ENCODE results near the gene ABCC9.

The ABCC9 gene

DNA sequence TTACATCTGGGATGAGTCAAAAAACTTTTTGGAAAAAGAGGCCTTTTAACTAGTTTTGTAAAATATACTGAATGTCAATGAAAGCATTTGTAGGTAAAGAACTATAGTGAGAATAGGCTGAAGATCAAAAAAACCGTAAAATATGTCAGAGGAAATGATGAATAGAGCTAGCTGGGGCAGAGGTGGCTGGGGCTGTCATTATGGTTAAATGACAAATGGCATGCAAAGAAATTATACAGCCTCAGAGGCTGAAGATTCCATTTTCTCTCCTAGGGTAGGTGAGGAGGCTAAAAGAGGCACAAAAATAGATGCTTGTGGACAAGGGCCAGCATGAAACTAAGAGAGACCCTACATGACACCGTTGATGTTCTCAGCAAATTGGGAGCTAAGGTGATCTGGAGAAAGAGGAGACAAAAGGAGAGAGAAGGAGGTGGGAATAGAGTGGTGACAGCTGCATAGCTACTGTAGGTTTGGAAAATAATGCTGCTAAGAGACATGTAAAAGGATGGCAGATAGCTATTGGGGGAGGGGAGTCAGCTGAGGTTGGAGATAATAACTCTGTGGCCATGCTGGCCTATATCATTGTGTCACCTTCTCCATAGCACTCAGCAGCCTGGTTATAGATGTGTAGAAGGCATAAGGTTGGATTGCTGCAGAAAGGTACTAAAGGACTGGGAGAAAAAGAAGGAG, 63.8 kb downstream of the ABCC9 start:
- no peak for DNase-seq (ENCODE audit: low spot score)

DNA sequence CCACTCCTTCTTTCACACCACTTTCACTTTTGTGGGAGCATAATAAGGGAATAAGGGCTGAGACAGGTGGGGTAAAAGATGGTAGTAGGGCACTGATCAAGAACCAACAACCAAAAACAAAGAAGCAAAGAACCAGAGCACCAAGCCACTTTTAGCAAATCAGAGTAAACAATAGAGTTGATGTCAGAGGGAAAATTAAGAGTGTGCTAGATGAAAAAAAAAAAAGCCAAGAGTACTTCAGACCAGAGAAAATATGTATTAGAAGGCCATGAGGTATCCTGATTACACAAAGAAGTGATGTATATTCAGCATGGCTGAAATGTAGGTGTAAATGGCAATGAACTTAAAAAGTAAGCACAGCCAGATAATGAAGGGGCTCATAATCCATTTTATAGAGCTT, 75.4 kb downstream of the ABCC9 start:
- DNase-seq (ENCODE audit: low spot score), result no peak

DNA sequence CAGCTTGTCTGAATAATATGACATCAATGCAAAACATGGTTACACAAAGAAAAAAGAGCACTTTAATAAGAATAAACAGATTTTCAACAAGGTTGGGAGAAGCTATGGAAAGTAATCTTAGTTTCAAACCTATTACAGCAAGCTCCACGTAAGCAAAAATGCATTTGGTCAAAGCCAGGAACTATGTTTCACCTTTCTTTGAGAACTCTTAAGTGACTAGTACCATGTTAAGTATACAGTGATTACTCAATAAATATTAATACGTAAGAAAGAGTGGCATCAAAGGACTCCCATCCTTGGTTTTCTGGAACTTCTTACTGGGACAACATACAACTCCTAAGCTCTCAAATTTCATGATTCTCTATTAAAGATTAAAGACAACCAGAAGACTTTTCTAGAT, 80.7 kb downstream of the ABCC9 start:
- no peak for DNase-seq (ENCODE audit: low spot score)

DNA sequence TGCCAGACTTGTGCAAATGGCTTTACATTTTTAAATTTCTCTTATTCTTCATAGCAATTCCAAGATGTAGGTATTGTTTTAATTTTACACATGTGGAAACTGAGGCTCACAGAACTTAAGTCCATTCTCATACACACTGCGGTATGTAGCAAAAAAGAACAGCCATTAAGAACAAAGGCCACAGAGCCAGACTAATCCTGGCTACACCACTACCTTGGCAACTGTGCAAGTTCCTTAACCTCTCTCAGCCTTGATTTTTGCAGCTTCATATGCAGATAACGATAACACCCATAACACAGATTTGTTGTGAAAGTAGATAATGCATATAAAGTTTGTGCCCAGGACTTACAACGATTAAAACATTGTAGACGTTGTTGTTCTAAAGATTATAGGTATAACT, 81.1 kb downstream of the ABCC9 start:
- no peak for DNase-seq (ENCODE audit: low spot score)

DNA sequence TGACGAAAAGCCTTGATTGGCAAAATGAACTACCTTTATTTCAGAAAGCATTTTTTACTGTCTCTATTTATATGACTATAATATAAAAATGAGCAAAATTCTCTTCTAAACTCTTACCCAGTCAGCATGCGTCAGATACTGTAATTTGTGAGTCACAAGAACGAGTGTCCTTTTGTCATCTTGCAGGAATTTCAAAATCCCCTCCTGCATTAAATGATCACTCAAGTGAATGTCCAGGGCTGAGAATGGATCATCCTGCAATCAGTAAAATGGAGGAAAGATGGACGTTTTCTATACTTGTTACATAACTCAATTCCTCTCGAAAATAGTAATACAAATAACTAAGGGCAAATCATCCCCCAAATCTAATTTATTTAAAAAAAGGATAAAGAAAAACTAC, 89.0 kb downstream of the ABCC9 start:
- DNase-seq (ENCODE audit: low spot score), result no peak

DNA sequence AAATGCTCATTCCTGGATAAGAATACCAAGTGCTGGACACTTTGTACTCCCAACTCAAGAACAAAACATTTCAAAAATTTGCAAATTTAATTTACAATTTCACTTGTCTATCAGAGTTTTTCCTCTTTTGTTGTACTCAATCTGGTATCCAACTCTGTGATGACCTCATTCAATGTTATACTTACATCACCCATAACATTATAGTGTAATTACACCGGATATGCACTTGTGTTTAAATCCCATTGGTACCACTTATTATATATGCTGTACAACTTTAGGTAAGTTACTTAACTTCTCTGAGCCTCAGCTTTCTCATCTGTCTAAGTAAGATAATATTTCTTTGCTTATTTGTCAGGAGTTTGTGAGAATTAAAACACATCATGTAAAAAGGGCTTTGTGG, 90.1 kb downstream of the ABCC9 start:
- no peak for DNase-seq (ENCODE audit: low spot score)

DNA sequence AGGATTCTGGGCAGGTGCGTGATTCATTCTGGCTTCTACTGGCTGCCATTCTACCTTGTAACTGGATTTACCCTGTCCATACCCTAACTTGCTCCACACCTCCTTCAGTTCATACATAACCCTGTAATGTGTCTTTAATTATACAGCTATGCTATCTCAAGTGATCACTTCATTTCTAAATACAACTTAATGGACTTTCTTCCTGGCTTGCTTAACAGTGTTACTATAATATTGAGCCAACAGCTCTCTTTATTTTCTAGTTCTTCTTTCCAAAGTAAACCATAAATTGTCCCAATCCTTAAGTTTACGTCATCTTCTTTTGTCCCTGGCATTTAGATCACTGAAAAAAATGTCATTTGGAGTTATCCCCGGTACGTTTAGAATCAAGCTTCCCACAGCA, 90.8 kb downstream of the ABCC9 start:
- DNase-seq (ENCODE audit: low spot score), result no peak

DNA sequence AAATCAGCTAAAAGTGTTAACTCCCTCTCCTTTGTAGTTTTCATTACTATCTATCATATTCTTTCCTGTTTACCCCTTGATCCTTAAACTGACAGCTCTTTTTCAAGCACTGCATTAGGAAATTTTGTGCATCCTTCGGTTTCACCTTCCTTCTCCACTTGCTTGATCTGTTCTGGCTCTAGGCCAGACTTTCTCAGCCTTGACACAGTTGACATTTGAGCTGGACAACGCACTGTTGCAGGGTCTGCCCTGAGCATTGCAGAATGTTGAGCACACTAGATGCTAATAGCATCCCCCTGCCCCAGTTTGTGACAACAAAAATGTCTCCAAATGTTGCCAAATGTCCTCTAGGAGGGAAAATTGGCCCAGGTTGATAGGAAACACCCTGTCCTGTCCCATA, 91.3 kb downstream of the ABCC9 start:
- no peak for DNase-seq (ENCODE audit: low spot score)

DNA sequence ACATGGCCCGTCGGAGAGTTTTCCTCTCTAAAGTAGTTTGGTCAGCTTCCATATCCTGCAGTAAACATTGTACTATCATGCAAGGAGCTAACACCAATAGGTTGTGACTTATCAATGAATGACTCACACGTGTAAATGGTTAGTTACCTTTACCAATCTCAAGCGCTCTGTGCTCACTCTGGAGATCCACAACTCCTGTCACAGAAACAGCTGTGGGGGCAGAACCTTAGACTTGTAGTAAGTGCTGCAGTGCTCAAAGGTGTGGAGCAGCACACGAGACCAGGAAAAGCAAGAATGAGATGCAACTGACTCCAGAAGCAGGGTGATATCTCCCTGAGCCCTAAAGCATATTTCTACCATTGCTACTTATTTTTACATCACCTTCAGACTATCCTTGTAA, 93.0 kb downstream of the ABCC9 start:
- no peak for DNase-seq (ENCODE audit: low spot score)

DNA sequence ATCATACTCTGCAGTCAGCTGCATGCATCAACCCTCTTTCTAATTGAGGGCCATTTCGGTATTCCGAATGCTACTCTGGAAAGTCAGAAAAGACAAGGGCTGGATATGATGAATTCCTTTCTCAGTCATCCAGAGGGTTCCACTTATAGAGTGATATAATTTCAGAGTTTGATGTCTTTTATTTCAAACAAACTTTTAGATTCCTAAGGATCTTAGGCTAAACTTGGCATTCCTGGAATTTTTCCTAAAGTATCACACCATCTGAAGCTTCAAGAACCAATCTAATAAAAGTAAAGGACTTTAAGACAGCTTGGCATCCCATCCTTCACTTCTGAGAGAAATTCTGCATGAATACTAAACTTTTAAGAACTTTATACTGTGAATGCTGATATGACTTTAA, 97.4 kb downstream of the ABCC9 start:
- DNase-seq (ENCODE audit: low spot score), result no peak

DNA sequence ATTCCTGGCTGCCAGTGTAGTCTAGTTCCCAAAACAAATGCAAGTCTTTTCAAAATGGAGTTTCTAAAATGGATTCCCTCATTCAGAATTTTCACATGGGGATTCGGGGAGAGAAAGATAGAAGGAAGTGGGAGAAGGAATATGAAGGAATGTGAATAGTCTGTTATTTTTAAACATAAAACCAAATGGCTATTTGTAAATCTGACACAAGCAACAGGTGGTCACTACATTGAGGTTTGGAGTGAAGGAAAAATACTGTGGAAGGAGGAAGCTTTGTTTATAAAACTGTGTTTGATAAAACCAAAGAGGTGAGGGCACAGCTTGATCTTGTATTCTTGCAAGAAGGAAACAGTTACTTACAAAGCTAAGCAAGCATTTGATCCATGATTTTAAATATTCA, 101.5 kb downstream of the ABCC9 start:
- no peak for DNase-seq (ENCODE audit: low spot score)

DNA sequence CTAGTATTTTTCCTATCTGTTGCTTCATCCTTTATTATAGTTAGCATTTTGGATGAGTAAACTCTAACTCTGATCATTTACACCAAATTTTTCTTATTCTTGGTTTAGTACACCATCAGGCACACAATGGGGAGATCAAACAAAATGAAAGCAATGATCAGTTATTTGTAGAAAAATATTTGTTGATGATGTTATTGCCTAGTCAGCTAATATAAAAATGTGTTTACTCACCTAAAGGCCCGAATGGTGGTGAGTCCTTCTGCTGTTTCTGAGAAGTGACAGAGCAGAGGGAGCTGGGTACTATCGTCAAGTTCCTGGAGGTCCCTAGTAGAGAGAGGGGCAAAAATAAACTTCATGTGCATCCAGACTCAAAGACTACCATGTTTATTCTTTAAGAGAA, 103.4 kb downstream of the ABCC9 start:
- DNase-seq (ENCODE audit: low spot score), result no peak

DNA sequence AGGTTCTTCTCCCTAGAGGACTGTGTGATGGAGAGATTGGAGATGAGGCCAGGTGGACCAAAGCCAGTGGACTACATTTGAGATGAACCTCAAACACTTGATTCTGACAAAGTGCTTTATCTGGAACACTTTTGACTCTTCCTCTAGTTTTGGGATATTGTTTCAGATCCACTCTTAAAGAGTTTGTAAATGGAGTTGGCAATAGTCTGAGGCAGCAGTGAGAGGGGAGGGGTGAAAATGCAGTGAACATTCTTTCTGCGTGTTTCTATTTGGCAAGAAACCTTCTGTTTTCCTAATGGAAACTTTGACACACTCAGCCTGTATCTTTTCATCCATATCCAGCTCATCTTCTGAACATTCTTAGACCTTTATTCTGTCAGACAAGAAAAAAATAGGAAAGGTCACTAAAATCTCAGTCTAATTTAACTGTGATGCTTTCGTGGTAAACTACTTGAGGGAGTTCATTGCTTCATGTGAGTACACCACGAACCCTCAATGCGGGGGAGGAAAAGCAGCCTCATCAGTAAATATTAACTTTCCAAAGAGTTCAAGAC, 109.4 kb downstream of the ABCC9 start:
- no peak for DNase-seq (ENCODE audit: low spot score)

DNA sequence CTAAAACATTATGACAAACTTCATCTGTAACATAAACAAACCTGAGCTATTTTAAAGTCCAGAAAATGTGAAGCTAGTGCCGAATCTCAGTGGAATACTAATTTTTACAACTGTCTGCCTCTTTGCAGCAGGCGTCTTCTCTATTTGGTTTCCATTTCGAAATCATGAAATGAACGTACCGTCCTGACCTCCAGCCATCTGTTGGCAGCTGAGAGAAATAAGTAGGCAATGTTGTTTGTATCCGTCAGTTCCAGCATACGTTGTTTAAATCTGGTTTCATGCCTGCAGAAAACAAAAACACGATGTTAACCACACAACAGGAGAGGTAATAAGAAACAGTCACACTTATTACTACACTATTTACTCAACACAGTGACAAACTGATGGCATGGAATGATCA, 112.4 kb downstream of the ABCC9 start:
- DNase-seq (ENCODE audit: low spot score), result no peak

DNA sequence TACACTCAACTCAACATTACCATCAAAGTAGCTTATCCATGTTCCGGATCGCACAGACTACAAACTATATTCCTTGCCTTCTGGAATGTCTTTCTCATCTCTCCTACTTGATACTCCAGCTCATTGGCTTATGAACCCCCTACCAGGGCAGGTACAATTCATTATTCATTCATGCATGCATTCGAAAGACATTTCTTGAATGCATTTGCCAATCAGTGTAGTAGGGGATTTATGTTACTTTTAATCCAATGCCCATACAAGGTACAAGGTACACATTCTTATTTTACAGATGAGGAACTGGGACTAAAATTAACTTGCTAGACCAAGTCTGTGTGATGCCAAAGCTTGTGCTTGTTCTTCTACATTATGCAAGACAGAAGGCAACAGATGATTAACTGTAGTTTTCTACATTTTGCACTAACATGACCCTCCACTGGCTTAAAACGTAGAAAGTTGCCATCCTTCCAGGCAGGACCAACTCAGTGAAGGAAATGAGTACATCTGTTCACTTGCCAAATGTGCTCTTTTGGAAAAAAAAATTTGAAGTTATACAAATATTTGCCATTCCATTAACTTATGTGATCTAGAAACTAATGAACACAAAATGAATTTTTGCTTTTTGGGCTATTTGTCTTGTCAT, 113.0 kb downstream of the ABCC9 start:
- DNase-seq (ENCODE audit: low spot score), result no peak

DNA sequence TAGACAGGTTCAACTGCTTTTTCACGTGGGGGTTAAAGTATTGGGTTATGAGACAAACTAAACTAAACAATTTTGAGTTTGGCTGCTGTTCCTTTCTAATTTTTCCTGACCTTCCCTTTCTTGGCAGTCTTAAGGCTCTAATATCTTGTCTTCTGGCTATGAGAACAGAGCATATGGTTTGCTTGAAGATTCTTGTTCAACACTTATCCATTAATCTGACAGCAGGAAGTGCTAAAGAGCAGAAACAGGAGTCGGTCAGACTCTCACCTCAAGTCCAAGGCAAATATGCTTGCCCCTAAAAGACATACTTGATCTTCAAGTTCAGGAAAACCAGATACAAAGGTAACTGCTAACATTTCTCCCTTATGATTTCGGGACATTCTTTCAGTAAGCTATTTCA, 114.1 kb downstream of the ABCC9 start:
- no peak for DNase-seq (ENCODE audit: low spot score)

DNA sequence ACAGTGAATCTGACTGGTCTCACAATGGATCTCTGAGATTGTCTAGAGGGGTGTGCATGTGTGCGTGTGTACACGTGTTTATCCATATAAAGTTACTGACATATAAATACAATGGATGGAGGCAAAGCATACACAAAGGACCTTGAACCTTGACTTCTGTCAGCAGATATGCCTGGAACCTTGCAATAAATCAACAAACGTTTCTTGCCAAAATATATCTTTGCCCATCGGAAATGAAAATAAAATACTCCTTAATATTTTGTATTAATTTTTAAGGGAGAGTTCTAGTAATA, 114.7 kb downstream of the ABCC9 start:
- no peak for DNase-seq (ENCODE audit: low spot score)

DNA sequence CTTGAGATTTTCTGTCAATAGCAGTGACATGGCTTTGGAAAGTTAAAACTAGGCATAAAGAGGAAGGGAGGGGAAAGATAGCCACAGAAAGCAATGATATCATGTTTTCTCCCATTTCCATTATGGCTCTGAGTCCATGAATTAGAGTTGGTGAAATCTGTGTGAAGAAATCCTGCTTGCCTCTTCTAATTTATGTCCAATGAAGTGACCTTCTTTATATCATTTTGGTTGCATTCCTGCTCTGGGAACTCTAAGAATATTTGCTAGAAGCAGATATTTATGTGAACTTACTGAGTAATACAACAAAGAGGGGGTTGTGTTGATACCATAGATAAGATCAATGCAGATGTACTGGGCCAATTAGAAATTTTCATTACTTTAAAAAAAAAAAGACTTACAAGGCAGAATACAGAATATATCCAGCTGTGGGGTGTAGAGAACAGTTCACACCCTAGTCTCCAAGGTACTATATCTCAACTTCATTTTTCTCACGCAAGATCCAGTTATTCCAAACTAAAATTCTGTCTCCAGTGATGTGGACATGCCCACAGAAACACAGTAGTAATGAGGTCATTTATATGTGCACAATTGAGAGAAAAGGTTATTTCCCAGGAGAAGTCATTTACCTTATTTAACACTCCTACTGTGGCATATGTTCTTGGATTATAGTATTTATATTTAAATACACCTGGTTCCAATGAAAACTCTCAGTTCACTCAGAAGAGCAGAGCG, 115.2 kb downstream of the ABCC9 start:
- DNase-seq (ENCODE audit: low spot score), result no peak

DNA sequence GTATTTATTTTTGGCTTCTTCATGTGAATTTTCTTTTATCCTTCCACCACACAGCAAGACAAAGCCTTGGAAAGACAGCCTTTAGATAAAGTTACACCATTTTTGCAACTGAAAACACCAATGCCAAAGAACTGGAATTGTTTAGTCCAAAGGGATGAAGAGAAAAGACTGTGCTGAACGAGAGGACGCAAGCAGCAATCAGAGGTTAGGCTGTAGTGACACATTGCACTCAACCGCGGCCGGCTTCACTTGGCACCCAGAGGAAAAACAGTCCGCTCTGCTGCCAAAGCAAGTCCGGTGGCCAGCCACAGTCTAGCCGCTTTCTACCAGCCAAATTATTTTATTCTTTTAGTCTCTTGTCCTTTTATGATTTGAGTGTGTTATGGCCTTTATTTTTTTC, 117.6 kb downstream of the ABCC9 start:
- DNase-seq (ENCODE audit: low spot score), result no peak

DNA sequence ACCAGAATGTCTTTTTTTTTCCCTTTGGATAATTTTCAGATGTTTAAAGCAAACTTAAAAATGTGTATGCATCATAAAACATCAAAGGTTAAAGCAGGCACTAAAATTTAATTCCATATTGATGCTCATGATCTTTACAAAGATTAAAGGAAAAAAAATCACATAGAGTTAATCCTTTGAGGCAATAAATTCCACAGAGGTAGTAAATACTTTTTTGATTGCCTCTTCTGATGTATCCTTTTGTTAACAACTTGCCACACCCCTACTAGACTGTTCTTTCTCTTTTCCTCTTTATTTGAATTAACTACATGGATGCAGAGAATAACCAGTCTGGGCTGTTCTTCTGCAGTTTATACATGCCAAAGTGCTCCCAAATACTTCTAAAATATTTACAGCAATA, 121.5 kb downstream of the ABCC9 start:
- no peak for DNase-seq (ENCODE audit: low spot score)

DNA sequence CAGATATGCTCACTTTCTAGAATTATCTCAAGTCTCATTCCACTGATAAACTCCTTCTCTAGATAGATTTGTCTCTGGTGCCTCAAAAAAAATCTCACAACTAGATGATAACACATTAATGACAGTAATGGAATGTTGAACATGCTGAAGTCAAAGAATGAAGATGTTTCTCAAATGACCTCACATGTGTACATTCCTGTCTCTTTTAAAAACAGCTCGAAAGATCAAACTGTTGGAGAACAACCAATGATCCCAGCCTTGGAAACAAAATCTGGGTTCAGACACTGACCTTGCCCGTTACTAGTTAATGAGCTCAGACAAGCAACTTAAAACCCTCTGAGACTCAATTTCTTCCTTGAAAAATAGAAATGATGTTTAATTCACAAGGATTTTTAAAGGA, 122.0 kb downstream of the ABCC9 start:
- no peak for DNase-seq (ENCODE audit: low spot score)

DNA sequence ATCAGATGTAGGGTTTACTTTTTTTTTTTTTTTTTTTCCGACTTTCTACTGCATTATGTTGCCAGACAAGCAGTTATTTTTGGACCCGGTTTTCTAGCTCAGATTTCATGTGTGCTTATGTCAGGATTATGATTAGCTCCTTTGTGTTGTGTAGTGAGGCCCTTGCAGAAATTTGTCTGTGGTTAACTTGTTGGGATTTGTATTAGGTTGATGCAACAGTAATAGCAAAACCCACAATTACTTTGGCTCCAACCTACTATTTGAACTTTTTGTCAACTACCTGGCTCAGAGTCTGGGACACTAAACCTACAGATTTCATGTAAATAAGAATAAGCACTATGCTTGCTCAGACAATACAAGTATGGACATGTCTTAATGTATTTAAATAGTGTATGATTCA, 122.6 kb downstream of the ABCC9 start:
- DNase-seq (ENCODE audit: low spot score), result no peak

DNA sequence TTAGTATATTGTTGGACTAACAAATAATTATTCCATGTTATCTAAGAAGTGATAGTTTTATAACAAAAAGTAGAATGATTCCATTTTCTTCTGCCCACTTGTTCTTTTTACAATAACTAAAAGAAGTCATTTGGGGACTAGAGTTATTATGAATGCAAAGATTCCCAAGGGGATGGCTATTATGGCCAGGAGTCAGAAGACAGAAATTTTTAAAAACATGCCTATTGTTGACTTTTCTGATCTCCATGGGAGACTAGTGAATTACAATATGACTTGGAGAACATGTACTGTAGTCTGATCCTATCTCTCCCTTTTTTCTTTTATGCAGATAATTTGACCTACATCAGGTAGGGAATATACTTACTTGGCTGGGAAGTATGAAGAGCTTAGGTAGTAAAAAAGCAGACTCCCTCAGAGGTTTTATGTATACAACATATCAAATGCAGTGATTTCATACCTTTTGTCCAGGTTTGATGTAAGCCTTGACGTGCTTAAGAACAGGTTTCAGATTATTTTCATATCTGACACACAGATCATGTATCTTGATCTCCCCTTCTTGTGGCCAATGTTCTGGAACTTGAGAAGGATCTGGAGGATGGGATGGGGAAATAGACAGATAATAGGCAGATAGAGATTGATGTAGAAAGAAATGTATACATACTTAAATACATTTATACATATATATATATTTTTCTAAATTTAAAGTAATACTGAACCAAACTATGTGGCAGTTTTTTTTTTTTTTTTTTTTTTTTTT, 125.7 kb downstream of the ABCC9 start:
- DNase-seq (ENCODE audit: low spot score), result no peak
